Breast epithelium (tissue), 3 donors: Measurements from ENCODE around the gene SLC25A28.

Experiments used
- POLR2A ChIP-seq: fragments of 450-650 bp; IDR thresholded peaks from one replicate; pipeline ENCODE4 v1.6.1; 2016; ENCODE audit warnings: antibody characterized with exemption, mild to moderate bottlenecking, moderate library complexity
- POLR2AphosphoS5 ChIP-seq, 3 donors: sonication (generic); formaldehyde crosslinking; IDR thresholded peaks; one replicate each; pipeline ENCODE4 v1.6.1; 2017; ENCODE audit warnings: antibody characterized with exemption in 3 of 3
- TF ChIP-seq, protein P1 (sequence below), 3 donors: fragments of 450-650 bp; IDR thresholded peaks; one replicate each; pipeline ENCODE4 v1.5.1; 2016 to 2017; ENCODE audit warnings: antibody characterized with exemption in 3 of 3, mild to moderate bottlenecking in 3 of 3, moderate library complexity in 3 of 3

DNA sequence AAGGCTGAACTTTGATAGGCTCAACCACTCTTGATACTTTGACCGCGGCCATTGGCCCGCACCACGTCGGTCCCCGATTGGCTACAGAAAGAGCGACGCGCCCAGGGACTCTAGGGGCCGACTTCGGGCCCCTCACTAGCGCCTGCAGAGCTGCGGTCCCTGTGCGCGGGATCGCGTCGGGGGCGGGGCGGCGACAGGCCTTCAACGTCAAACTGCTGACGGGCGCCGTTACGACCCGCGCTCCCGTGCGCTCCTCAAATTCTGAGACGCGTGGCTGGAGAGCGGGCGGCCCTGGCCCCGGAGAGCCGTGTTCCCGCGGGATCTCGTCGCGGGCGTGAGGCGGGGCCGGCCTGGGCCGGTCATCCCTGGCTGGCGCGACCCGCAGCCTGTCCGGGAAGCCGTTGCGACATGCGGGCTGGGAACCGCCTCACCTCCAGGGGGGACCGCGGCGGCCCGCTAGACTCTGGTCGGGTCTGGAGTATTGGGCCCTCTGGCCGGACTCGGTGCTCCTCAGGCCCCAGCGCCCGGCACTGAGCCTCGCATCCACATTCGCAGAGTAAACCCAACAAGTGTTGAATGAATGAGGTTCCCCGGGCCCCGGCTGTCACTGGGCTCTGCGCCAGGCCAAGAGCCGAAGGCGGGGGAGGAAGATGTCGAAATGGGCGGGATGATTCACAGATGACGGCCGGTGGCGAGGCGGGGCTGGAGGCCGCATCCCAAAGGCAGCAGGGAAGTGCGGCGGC is 643 bp upstream of the SLC25A28 start:
- TF ChIP-seq, protein P1, sequence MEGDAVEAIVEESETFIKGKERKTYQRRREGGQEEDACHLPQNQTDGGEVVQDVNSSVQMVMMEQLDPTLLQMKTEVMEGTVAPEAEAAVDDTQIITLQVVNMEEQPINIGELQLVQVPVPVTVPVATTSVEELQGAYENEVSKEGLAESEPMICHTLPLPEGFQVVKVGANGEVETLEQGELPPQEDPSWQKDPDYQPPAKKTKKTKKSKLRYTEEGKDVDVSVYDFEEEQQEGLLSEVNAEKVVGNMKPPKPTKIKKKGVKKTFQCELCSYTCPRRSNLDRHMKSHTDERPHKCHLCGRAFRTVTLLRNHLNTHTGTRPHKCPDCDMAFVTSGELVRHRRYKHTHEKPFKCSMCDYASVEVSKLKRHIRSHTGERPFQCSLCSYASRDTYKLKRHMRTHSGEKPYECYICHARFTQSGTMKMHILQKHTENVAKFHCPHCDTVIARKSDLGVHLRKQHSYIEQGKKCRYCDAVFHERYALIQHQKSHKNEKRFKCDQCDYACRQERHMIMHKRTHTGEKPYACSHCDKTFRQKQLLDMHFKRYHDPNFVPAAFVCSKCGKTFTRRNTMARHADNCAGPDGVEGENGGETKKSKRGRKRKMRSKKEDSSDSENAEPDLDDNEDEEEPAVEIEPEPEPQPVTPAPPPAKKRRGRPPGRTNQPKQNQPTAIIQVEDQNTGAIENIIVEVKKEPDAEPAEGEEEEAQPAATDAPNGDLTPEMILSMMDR (IDR thresholded peaks at IDR 0.05) = peak in 2 of 3 donors; percentile 18 to 35
- TF ChIP-seq POLR2A (peak; percentile 10), POLR2AphosphoS5 (IDR thresholded peaks at IDR 0.05) (peak; percentile 89 to 98 (median 89))
